Activated CD8-positive, alpha-beta memory T cell treated with anti-CD3 and anti-CD28 coated beads, Interleukin-2, amount 50 U/mL, for 24 hours (primary cell): ENCODE measurements around the gene CACNA1I.

Source experiments
- DNase-seq: peaks from one replicate; pipeline ENCODE4 v3.0.0-alpha.2; 2020; ENCODE audit errors: extremely low read depth

The CACNA1I gene

GRCh38 chr22:39623603-39624500 is 53.3 kb downstream of the CACNA1I start:
- no peak for DNase-seq

GRCh38 chr22:39624501-39624821 is 53.9 kb downstream of the CACNA1I start:
- DNase-seq = no peak

DNA sequence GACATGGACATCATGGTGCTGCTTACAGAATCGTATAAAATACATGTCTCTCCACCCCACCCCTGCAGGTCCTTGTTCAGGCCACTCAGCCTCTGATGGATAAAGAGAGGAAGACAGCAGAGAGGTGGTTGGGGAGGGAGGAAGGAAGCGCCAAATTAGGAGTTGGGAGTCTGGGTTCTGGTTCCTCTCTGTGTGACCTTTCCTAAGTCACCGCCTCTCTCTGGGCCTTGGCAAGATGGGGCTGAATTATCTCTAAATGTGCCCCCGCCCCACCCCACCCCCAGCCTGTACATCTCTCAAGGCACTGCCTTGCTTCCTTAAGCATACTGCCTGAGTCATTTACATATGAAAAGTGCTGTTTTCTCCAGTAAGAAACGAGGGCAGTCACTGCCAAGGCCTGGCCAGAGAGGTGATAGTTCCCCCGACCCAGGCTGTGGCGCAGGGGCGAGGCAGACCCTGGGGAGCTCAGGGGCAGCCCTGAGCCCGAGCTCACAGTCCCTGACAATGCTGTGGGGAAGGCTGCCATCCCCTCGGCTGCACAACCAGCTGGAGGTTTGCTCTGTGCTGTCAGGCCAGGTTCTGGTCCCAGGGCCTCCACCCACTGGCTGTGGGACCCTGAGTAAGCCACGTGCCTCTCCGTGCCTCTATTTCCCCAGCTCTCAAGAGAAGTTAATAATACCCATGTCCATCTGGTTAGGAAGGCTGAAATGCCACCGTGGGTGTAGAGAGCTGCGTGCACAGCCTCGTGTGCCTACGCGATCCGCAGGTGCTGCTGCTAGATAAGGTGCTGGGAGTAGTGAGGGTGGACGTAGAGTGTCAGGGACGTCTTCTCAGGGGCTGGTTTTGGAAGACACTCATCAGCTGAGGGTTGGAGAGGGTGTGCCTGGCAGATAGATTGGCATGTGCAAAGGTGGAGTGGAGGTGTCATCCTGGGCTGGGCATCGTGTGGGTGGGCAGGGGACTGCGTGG is 55.3 kb downstream of the CACNA1I start:
- no peak for DNase-seq

DNA sequence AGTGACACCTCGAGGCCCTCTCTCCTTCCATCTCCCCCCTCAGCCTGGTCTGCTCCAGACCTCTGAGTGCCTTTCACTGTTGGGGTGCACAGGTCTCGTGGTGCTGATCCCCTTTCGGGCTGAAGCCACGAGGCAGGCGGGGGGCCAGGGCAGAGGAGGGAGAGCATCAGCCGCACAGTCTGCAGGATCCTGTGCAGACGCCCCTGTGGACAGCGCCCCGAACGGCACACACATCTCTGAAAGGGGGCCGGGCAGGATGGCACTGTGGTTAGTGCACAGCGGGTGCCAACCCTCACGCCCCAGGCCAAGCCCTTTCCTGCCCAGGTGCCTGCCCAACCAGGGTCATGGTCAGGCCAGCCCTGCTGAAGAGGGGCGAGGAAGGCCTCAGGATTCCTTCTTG is 56.7 kb downstream of the CACNA1I start:
- no peak for DNase-seq

GRCh38 chr22:39627865-39628562 is 57.5 kb downstream of the CACNA1I start:
- no peak for DNase-seq

DNA sequence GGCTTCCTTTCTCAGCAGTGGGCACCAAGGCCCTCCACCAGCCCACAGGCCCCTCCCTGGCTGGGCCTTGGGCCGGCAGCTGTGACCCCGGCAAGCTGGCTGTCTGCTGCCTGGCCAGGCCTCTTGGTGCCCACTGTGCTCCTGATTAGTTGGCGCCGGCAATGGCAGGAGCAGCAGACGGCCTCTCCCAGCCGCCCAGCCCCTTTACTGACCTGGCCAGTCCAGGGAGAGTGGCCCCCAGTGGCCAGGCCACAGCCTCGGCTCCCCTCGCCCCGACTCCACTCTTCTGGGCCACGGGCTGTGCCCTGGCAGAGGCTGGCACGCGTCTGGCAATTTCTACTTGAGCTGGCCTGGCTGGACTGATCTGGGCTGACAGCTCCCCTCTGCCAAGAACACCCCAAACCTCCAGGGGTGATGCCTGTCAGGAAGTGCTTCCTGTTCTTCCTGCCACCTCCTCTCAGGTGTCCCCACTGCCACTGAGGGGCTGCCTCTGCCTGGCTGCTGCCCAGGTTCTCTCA is 58.1 kb downstream of the CACNA1I start:
- DNase-seq = no peak

GRCh38 chr22:39629851-39630250 is 59.3 kb downstream of the CACNA1I start:
- no peak for DNase-seq

DNA sequence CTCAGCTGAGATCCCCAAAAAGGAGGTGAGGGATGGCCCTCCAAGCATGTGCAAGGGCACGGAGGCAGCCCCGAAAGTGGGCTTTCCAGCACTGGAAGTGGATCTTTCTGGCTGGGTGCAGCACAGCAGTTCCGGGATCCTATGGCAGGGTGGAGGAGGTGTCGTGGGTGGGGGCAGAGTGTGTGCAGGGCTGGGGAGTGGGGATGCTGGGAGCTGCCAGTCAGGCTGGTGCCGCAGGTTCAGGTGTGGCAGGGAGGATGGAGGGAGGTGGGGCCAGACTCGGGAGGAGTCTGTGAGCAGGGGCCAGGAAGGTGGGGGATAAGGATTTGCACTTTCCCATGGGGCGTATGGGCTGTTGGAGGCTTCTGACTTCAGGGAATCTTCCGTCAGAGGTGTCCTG is 60.2 kb downstream of the CACNA1I start:
- DNase-seq = no peak

- DNase-seq = no peak
Observed at GRCh38 chr22:39631381-39632286, 61.1 kb downstream of the CACNA1I start.

- DNase-seq = no peak
Observed at GRCh38 chr22:39634530-39635405, 64.2 kb downstream of the CACNA1I start.

DNA sequence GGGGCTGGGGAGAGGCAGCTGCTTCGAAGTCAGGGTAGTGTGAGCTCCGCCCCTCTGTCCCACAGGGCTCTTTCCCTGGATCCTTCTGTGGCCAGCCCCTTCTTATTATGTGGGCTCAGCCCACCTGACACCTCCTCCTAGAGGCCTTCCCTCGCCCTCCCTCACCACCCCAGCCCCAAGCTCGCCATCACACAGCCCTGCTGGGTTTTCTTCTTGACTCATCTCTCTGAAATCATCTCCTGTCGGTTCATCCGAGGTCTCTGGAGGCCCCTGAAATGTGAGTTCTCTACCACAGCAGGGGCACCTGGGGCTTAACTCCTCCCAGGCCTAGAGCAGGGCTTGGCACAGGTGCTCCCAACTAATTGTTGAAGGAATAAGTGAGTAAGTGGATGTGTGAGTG is 65.2 kb downstream of the CACNA1I start:
- no peak for DNase-seq

- no peak for DNase-seq
Observed at GRCh38 chr22:39638958-39639357, 68.4 kb downstream of the CACNA1I start.

DNA sequence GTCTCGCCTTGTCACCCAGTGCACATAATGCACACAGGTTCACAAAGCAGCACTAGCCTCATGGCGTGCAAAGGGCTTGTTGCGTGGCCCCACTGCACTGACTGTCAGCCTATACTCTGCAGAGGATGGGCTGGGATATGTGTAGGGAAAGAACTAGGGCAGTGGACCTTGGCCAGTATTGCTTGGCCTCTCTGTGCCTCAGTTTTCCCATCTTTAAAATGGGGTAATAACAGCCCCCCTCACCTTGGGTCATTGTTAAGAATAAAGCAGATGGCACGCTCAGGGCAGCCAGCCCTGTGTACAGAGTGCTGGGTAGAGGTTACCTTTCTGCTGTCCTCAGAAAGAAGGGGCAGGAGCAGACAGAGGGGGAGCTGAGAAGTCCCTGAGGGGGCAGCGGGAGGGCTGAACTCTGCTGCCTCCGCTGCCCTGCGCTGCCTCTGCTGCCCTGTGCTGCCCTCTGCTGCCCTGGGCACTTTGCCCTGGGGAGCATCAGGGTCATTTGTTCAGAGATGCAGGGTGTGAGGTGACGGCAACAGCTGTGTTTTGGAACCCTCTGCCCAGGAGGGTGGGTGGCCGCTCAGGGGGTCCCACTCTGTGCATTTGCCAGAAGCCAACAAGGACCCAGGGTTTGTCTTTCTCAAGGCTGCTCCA is 71.2 kb downstream of the CACNA1I start:
- no peak for DNase-seq

GRCh38 chr22:39643311-39644083 is 72.9 kb downstream of the CACNA1I start:
- DNase-seq = no peak

GRCh38 chr22:39645532-39645931 is 75.0 kb downstream of the CACNA1I start:
- DNase-seq = no peak

DNA sequence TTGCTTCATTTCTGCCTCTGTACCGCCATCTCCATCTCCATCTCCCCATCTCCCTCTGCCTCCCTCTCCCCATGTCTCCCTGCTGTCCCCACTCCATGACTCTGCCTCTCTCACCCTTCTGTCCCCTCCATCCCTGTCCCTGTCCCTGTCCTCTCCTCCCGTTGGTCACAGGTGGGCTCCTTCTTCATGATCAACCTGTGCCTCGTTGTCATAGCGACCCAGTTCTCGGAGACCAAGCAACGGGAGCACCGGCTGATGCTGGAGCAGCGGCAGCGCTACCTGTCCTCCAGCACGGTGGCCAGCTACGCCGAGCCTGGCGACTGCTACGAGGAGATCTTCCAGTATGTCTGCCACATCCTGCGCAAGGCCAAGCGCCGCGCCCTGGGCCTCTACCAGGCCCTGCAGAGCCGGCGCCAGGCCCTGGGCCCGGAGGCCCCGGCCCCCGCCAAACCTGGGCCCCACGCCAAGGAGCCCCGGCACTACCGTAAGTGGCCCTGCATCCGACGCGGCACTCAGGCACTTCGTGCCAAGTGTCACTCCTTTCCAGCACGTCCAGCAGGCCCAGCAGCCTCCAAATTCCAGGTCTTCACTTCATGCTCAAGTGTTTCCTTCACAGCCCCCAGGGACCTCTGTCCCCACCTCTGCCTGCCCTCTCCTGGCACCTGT is 76.0 kb downstream of the CACNA1I start:
- DNase-seq = no peak

DNA sequence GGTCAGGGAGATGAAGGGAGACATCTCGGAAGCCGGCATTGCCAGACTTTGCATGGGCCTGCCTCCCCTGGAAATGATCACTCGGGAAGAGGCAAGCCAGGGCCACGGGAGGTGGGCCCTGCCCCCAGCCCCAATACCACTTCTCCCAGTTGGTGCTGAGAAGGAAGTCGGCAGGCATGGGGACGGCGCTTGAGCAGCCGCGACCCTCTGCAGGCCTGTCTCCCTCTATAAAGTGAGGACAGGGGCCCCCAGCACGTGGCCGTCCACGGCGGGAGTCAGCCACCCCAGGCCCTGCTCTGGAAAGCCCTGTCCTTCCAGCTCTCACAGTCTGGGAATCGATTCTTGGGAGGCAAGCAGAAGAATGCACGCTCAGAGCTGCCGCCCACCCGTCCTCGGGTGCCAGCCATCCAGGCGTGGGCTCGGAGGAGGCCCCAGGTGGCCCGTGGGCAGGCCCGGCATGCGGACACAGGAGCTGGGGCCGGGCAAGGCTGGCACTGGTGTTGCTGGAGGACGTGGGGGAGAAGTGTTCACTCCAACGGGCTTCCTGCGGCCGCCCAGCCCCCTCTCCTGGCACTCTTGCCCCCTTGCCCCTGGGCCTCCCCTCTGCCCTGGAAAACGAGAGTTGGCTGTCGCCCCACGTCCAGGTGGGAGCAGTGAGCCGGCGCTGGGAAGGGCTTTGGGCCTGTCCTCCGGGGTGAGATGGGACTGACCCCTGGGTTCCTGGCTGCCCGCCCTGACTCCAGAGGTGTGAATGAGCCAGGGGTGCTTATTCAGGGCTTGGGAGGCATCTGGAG is 77.5 kb downstream of the CACNA1I start:
- no peak for DNase-seq
